ENCODE results near the gene GBE1.

- TF ChIP-seq, protein P1, sequence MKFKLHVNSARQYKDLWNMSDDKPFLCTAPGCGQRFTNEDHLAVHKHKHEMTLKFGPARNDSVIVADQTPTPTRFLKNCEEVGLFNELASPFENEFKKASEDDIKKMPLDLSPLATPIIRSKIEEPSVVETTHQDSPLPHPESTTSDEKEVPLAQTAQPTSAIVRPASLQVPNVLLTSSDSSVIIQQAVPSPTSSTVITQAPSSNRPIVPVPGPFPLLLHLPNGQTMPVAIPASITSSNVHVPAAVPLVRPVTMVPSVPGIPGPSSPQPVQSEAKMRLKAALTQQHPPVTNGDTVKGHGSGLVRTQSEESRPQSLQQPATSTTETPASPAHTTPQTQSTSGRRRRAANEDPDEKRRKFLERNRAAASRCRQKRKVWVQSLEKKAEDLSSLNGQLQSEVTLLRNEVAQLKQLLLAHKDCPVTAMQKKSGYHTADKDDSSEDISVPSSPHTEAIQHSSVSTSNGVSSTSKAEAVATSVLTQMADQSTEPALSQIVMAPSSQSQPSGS (IDR thresholded peaks at IDR 0.05; ENCODE audit: low read length) = no peak
- TF ChIP-seq CTCF (IDR thresholded peaks at IDR 0.05 in 2 of 3, conservative IDR thresholded peaks at IDR 0.05 in 1 of 3; ENCODE audit: control insufficient read depth in 2 of 3, extremely low read depth in 1 of 3, insufficient read depth in 1 of 3, low read depth in 3 of 3, low read length in 3 of 3) (no peak), IKZF1 (conservative IDR thresholded peaks at IDR 0.05) (no peak), EZH2 (IDR thresholded peaks at IDR 0.05; ENCODE audit: borderline replicate concordance, control insufficient read depth, low read depth, low read length) (no peak), TAF1 (IDR thresholded peaks at IDR 0.05; ENCODE audit: borderline replicate concordance, low read depth, low read length) (no peak)
- TF ChIP-seq, protein P2, sequence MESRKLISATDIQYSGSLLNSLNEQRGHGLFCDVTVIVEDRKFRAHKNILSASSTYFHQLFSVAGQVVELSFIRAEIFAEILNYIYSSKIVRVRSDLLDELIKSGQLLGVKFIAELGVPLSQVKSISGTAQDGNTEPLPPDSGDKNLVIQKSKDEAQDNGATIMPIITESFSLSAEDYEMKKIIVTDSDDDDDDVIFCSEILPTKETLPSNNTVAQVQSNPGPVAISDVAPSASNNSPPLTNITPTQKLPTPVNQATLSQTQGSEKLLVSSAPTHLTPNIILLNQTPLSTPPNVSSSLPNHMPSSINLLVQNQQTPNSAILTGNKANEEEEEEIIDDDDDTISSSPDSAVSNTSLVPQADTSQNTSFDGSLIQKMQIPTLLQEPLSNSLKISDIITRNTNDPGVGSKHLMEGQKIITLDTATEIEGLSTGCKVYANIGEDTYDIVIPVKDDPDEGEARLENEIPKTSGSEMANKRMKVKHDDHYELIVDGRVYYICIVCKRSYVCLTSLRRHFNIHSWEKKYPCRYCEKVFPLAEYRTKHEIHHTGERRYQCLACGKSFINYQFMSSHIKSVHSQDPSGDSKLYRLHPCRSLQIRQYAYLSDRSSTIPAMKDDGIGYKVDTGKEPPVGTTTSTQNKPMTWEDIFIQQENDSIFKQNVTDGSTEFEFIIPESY (IDR thresholded peaks at IDR 0.05) = no peak
These were observed 47.5 kb upstream of the GBE1 start for GRCh38 chr3:81808900-81809299.
